ENCODE data around the gene NTN4.

DNA sequence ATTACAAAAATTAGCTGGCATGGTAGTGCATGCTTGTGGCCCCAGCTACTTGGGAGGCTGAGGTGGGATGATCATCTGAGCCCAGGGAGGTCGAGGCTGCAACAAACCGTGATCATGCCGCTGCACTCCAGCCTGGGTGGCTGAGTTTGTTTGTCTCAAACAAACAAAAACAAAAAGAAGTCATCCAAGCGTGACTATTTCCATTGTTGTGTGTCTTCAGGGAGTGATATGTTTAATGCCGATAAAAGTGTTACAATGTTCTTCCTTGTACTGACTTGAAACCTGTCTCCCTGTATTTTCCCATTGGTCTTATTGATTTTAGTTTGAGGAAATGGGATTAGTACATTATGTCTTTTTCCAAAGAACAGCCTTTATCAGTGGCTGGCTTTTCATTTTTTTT, 163.7 kb downstream of the NTN4 start:
- TF ChIP-seq, protein P1, sequence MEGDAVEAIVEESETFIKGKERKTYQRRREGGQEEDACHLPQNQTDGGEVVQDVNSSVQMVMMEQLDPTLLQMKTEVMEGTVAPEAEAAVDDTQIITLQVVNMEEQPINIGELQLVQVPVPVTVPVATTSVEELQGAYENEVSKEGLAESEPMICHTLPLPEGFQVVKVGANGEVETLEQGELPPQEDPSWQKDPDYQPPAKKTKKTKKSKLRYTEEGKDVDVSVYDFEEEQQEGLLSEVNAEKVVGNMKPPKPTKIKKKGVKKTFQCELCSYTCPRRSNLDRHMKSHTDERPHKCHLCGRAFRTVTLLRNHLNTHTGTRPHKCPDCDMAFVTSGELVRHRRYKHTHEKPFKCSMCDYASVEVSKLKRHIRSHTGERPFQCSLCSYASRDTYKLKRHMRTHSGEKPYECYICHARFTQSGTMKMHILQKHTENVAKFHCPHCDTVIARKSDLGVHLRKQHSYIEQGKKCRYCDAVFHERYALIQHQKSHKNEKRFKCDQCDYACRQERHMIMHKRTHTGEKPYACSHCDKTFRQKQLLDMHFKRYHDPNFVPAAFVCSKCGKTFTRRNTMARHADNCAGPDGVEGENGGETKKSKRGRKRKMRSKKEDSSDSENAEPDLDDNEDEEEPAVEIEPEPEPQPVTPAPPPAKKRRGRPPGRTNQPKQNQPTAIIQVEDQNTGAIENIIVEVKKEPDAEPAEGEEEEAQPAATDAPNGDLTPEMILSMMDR (conservative IDR thresholded peaks at IDR 0.05), result no peak
- TF ChIP-seq ZFX (IDR thresholded peaks at IDR 0.05), result no peak
